Activated CD4-positive, CD25-positive, alpha-beta regulatory T cell treated with anti-CD3 and anti-CD28 coated beads, Interleukin-2, amount 50 U/mL, for 24 hours (primary cell): ENCODE measurements around the gene ATXN10.

Experiments
- ATAC-seq, 2 donors: fragments of 150-1000 bp; cut with Tn5 transposase; one replicate each; pipeline ENCODE4 v1.10.0; 2021; ENCODE audit warnings: mild to moderate bottlenecking in 1 of 2, moderate library complexity in 1 of 2

ATXN10 gene

DNA sequence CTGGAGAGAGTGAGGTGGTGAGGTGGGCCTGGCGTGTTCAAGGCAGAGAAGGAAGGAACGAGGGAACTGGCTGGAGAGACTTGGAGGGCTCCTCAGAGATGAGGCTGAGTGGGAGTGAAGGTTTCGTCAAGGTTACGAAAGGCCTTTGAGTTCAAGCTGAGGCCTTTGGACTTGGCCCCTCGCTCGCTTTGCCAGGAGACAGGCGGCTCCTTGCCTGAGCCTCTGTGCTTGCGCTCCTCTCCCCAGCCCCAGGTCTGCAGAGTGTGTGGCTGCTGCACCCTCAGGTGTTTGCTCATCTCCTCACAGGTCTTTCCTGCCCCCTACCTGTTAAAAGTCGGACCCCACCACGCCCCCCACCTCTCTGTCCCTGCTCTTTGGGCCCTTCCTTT is 91.6 kb downstream of the ATXN10 start:
- no peak for ATAC-seq

DNA sequence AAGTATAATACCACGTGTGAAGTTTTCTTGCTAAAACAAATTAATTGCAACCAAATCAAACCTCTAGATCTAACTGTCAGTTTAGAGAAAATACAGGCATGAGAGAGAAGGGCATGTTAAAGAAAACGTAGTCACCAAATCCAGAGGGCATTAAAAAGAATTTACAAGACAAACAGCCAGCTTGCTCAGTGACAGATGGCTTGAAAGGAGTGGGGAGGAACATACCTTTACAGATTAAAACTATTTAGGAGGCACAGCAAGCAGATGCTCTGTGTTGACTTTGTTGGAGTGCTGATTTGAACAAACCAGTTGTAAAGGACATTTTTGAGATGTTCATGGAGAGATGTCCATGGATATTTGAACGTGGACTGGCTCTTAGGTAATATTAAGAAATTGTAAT is 96.9 kb downstream of the ATXN10 start:
- ATAC-seq = no peak

GRCh38 chr22:45769569-45770210 is 98.1 kb downstream of the ATXN10 start:
- ATAC-seq = no peak

DNA sequence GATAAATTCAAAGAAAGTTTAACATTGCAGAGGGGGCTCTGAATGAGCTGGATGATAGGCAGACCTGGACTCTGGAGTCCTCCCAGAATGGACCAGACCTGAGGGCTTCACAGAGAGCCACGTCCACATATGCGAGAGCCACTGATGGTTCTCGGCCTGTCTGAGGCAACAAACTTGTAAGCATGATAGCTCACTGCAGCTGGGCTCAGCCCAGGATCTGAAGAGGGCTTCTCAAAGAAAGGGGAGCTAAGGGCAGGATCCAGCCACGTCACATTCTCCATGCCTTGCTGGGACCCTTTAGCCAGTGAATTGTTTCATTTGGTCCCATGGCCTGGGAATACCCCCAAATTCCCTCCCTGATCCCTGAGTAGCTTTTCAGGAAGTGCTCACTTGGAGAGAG is 98.9 kb downstream of the ATXN10 start:
- ATAC-seq = no peak

- no peak for ATAC-seq
Measured at GRCh38 chr22:45771057-45771456, 99.4 kb downstream of the ATXN10 start.

DNA sequence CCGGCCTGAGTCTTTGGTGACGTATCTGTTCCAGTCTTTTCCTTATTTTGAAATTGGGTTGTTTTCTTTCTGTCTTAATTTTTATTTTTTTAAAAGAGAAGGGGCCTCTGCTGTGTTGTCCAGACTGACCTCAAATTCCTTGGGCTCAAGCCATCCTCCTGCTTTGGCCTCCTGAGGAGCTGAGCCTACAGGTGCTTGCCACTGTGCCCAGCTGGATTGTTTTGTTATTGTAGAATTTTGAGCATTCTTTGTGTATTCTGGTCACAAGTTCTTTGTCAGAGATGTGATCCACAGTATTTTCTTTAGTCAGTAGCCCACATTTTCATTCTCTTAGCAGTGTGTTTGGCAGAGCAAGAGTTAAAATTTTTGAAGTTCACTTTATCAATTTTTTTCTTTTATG is 100.1 kb downstream of the ATXN10 start:
- no peak for ATAC-seq

- no peak for ATAC-seq
Measured at GRCh38 chr22:45772743-45773142, 101.1 kb downstream of the ATXN10 start.

DNA sequence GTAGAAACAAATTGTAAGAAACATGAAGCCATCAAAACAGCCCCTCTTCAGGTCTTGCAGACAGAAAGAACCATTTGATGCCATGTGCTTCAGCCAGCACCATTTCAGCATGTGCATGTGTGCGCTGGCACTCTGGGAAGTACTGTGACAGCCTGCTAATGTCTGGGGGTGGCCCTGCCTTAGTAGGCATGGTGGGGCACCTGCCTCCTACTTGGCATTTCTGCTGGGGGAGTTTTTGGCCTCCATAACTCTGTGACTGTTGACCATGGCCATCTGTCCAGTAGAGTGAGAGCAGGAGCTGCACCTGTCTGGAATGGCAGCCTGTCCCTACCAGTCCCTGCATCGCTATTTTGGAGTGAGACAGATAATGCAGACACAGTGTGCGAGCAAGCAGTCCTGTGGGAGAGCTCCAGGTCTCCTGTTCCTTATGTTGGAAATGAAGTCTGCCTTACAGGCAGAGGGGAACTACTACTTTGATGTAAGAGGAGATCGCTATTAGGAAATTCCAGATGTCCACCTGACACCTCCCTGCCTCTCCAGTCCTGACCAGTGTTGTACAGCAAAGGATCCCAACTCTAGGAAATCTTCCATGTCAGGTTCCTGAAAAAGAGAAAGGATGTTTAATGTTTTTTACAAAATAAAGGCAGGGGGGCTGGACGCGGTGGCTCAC is 102.5 kb downstream of the ATXN10 start:
- ATAC-seq = no peak

GRCh38 chr22:45775062-45775461 is 103.4 kb downstream of the ATXN10 start:
- ATAC-seq = no peak

DNA sequence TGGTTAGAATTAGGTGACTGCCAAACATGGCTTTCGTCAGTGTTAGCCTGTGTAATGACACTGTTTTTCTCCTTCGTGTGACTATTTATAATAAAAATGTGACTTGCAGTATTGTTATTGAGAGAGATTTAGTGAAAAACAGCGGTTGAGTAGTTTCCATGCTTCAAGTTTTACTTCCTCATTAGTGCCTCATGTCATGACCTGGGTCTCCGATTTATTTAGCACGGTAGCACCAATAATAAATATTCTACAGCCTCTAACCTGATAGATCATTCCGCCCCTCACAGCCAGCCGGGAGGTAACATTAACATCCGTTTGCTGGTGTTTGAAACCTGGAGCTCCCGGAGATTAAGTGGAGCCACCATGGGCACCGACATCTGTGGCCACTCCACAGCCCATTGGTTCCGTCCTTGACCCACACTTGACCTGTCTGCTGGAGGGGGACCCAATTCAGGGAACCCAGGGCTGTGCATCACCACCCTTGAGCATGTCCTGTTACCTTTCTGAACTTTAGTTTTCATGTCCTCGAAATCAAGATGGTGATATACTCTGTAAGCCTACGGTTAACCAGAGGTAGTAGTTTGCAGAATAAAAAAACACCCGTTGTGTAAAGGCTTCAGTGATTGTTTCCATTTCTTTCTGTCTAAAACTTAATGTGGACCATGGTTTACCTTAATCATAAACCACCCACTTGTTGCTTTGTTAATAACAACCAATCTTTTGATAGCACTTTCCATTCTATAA is 104.1 kb downstream of the ATXN10 start:
- no peak for ATAC-seq

DNA sequence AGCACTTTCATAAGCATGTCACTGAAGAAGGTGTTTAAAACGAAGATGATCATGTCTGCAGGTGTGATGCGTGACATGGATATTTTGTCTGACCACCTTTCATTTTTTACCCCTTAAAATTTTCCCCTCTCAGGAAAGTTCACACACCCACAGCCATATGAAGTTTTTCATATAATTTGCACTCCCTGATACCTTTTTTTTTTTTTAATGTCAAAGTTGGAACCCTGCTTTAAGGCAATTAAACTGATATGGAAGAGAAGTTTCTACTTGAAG is 104.6 kb downstream of the ATXN10 start:
- no peak for ATAC-seq

DNA sequence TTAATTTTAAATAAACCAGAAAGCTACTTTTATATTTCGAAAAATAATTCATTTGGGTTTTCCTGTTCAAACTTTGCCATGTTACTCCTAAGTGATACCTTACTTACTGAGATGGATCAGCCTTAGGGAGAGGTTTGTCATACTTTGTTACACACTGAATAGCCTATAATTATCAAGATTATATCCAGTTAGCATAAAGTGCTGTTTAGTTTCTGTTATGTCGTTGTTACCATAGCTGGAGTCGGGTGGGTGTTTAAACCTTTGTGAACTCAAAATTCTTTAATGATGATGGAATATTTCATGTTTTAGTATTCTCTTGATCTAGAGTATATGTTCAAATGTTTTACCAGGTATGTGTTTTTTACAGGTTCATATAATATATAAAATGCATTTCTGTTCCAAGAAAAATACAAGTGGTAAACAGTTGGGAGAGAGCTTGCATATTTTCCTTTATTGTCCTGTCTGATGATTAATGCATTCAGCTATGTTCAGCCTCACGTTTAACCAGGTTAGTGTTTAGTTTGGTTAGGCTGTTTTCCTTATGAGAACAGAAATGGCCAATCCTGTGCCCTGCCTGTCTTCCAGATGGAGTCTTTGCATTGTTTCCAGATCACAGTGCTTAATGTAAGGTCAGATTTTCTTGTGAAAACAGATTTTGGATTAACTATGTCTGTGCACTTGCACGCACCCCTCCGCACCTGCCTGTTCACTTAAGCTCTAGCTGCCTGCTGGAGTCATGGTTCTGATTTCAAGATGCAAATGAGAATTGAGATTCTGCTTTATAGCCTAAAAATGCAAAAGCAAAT is 105.6 kb downstream of the ATXN10 start:
- no peak for ATAC-seq

GRCh38 chr22:45777852-45778375 is 106.3 kb downstream of the ATXN10 start:
- ATAC-seq = no peak

- ATAC-seq = no peak
Measured at GRCh38 chr22:45781459-45781858, 109.8 kb downstream of the ATXN10 start.

- no peak for ATAC-seq
Measured at GRCh38 chr22:45781966-45782365, 110.3 kb downstream of the ATXN10 start.

GRCh38 chr22:45783021-45783420 is 111.4 kb downstream of the ATXN10 start:
- ATAC-seq = no peak

DNA sequence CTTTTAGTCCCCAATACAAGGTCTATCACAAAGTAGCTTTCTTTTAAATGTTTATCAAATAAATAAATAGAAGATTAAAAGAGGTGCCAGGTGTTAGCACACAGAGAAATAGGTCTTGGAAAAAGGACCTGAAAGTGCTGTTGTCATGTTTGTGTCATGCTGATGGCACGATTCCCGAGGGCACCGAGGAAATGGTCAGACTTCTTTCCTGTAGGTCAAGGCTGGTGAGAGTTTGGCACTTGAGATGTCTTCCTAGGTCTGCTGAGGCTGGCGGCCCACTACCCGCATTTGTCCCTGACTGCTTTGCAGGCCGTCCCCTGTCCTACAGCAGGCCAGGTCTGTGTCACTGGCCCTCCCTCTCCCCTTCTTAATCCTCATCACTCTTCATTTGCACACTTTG is 112.1 kb downstream of the ATXN10 start:
- no peak for ATAC-seq

- no peak for ATAC-seq
Measured at GRCh38 chr22:45784357-45785277, 113.0 kb downstream of the ATXN10 start.

DNA sequence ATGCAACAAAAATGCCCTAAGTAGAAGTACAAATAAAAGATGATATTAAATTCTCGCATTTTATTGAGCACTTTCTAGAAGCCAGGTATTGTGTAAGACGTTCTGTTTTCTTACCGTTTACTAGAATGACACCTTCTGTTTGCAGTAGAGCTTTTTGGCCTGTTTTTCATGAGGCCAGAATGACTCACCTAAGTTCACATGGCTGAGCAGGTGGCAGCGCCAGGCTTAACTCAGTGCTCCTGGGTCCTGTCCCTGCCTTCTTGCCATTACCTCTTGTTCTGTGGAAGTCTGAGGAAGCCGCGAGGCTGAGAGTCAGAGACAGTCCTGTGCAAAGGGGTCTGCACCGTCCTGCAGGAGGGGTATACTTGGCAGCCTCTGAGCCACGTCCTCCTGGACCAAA is 113.8 kb downstream of the ATXN10 start:
- no peak for ATAC-seq

- ATAC-seq = no peak
Measured at GRCh38 chr22:45786726-45787125, 115.1 kb downstream of the ATXN10 start.

- no peak for ATAC-seq
Measured at GRCh38 chr22:45787759-45788158, 116.1 kb downstream of the ATXN10 start.

- no peak for ATAC-seq
Measured at GRCh38 chr22:45788522-45788921, 116.9 kb downstream of the ATXN10 start.
